HepG2 (cell line): ENCODE results near the gene SBSN. TPM values are rescaled to one million over a fixed set of nuclear protein-coding genes. Genes with fewer than 3 reads are reported as not detected.
A peak's percentile ranks its signal among the peaks of the same experiment; 100 is the strongest.

Source experiments
- ARID3A ChIP-seq: IDR thresholded peaks from 2 replicates; pipeline ENCODE4 v1.6.1; 2012; ENCODE audit warnings: low read depth, low read length, improper control_type of control experiment
- ATF2 ChIP-seq: sonication (generic); formaldehyde crosslinking; IDR thresholded peaks from 2 replicates; pipeline ENCODE4 v1.4.0; 2020; ENCODE audit warnings: missing genetic modification reagents
- BCLAF1 ChIP-seq: fragments of 450-650 bp; IDR thresholded peaks from 2 replicates; pipeline ENCODE4 v1.6.1; 2017; ENCODE audit warnings: mild to moderate bottlenecking
- BORCS8-MEF2B ChIP-seq: sonication (generic); formaldehyde crosslinking; IDR thresholded peaks from 2 replicates; pipeline ENCODE4 v1.8.0; 2022; ENCODE audit warnings: mild to moderate bottlenecking, missing genetic modification reagents
- EED ChIP-seq: sonication (generic); formaldehyde crosslinking; IDR thresholded peaks from 2 replicates; pipeline ENCODE4 v1.5.0; 2020; ENCODE audit warnings: mild to moderate bottlenecking, missing genetic modification reagents
- GMEB1 ChIP-seq: sonication (generic); formaldehyde crosslinking; IDR thresholded peaks from 2 replicates; pipeline ENCODE4 v1.5.1; 2020; ENCODE audit warnings: missing genetic modification reagents, mild to moderate bottlenecking, borderline replicate concordance
- MTERF4 ChIP-seq: sonication (generic); formaldehyde crosslinking; IDR thresholded peaks from 2 replicates; pipeline ENCODE4 v1.8.0; 2023; ENCODE audit warnings: mild to moderate bottlenecking, missing genetic modification reagents
- REXO4 ChIP-seq: sonication (generic); formaldehyde crosslinking; IDR thresholded peaks from 2 replicates; pipeline ENCODE4 v1.8.0; 2022; ENCODE audit warnings: missing genetic modification reagents, mild to moderate bottlenecking, borderline replicate concordance
- SMARCC2 ChIP-seq: fragments of 450-650 bp; IDR thresholded peaks from 2 replicates; pipeline ENCODE4 v1.6.1; 2017; ENCODE audit warnings: antibody characterized with exemption, mild to moderate bottlenecking
- UBTF ChIP-seq: sonication (generic); formaldehyde crosslinking; IDR thresholded peaks from 2 replicates; pipeline ENCODE4 v1.4.0; 2020; ENCODE audit warnings: mild to moderate bottlenecking, missing genetic modification reagents
- ZNF44 ChIP-seq: sonication (generic); formaldehyde crosslinking; IDR thresholded peaks from 2 replicates; pipeline ENCODE4 v1.5.1; 2020; ENCODE audit warnings: mild to moderate bottlenecking, missing genetic modification reagents
- ZNF549 ChIP-seq: sonication (generic); formaldehyde crosslinking; IDR thresholded peaks from 2 replicates; pipeline ENCODE4 v1.5.0; 2020; ENCODE audit warnings: missing genetic modification reagents
- ZSCAN5A ChIP-seq: sonication (generic); formaldehyde crosslinking; IDR thresholded peaks from 2 replicates; pipeline ENCODE4 v1.8.0; 2022; ENCODE audit warnings: mild to moderate bottlenecking, missing genetic modification reagents, borderline replicate concordance
- polyA plus RNA-seq, 8 experiments: library from polyadenylated mRNA; depleted of rRNA in 3 of 8; stranded (reverse) in 7 of 8; unstranded in 1 of 8; fragments of >200 nt; fragmentation: Illumina TruSeq in 4 of 8; extraction: Trizol in 4 of 8; gene quantifications; 2 replicates each; pipeline versions ENCODE4 v1.2.1 to v1.2.3, GENCODE V29; 2011 to 2016; ENCODE audit warnings: low read depth in 4 of 8, missing spikeins in 1 of 8, mixed read lengths in 1 of 8; ENCODE audit not compliant: insufficient read depth in 1 of 8
- total RNA-seq, 5 experiments: library from RNA; depleted of rRNA; stranded (reverse); fragments of >200 nt; fragmentation: Illumina TruSeq; extraction: Trizol; gene quantifications; 2 replicates each; pipeline ENCODE4 v1.2.3, GENCODE V29; 2016; ENCODE audit warnings: low read depth in 1 of 5

The SBSN gene
- total and polyA plus RNA-seq, 2 of the 13 experiments (the other 11 are each of a cell fraction or from before 2014, with no cell fraction given): not detected

GRCh38 chr19:35509861-35510625 lies 18.1 kb downstream of the SBSN start (continued):
- TF ChIP-seq BCLAF1 (no peak), ATF2 (CRISPR knock-in tag) (peak; percentile 53; the same call in 1 of the 2 replicates), ZNF44 (CRISPR knock-in tag) (peak; percentile 71; the same call in 1 of the 2 replicates), REXO4 (CRISPR knock-in tag) (no peak), ARID3A (no peak), BORCS8-MEF2B (CRISPR knock-in tag) (peak; percentile 63; the same call in 1 of the 2 replicates), UBTF (CRISPR knock-in tag) (peak; percentile 76), ZSCAN5A (CRISPR knock-in tag) (no peak), GMEB1 (CRISPR knock-in tag) (0 out of 2 replicates have a peak, but pooled peaks have one; percentile 13), ZNF549 (CRISPR knock-in tag) (no peak), SMARCC2 (no peak), MTERF4 (CRISPR knock-in tag) (no peak), EED (CRISPR knock-in tag) (no peak)
